Measurements from ENCODE around the gene ITPK1.

ITPK1 gene

GRCh38 chr14:93103392-93104080, 12.2 kb downstream of the ITPK1 start:
- peak; percentile 72 to 76 for DNase-seq

- DNase-seq = no peak
Observed at GRCh38 chr14:93102141-93102540, 13.6 kb downstream of the ITPK1 start.

GRCh38 chr14:93101181-93101580, 14.5 kb downstream of the ITPK1 start:
- no peak for DNase-seq

- no peak for DNase-seq
Observed at GRCh38 chr14:93100570-93100969, 15.2 kb downstream of the ITPK1 start.

- DNase-seq = no peak
Observed at GRCh38 chr14:93100100-93100499, 15.6 kb downstream of the ITPK1 start.

GRCh38 chr14:93099643-93100042, 16.1 kb downstream of the ITPK1 start:
- no peak for DNase-seq

- no peak for DNase-seq
Observed at GRCh38 chr14:93099196-93099595, 16.5 kb downstream of the ITPK1 start.

GRCh38 chr14:93096691-93097322, 18.9 kb downstream of the ITPK1 start:
- DNase-seq = no peak

GRCh38 chr14:93095742-93096510, 19.8 kb downstream of the ITPK1 start:
- no peak for DNase-seq

- DNase-seq = no peak
Observed at GRCh38 chr14:93094121-93094918, 21.4 kb downstream of the ITPK1 start.

- DNase-seq = no peak
Observed at GRCh38 chr14:93092606-93093556, 22.8 kb downstream of the ITPK1 start.

GRCh38 chr14:93091666-93092065, 24.1 kb downstream of the ITPK1 start:
- DNase-seq = no peak

GRCh38 chr14:93090826-93091555, 24.7 kb downstream of the ITPK1 start:
- no peak for DNase-seq

GRCh38 chr14:93089521-93090269, 26.0 kb downstream of the ITPK1 start:
- no peak for DNase-seq

GRCh38 chr14:93086441-93087055, 29.2 kb downstream of the ITPK1 start:
- DNase-seq = no peak

- no peak for DNase-seq
Observed at GRCh38 chr14:93085911-93086310, 29.8 kb downstream of the ITPK1 start.

GRCh38 chr14:93084866-93085857, 30.6 kb downstream of the ITPK1 start:
- DNase-seq = no peak

GRCh38 chr14:93084402-93084801, 31.3 kb downstream of the ITPK1 start:
- no peak for DNase-seq

- no peak for DNase-seq
Observed at GRCh38 chr14:93083917-93084316, 31.8 kb downstream of the ITPK1 start.

All from CD4-positive, alpha-beta T cell treated with Interleukin-1 beta for 1 hour (primary cell).